SHP77 treated with DMSO at 0.1 percent for 48 hours (cell line): ENCODE measurements around the gene SPATA13.
"Not testable (repeated sequence)": the region's sequence is repeated elsewhere in the genome, so short reads cannot be mapped to it uniquely, and the experiment has no call there.

Experiments
- DNase-seq: peaks from one replicate; lab custom pipeline; 2025; lab: John Stamatoyannopoulos, UW

SPATA13 gene

GRCh38 chr13:24318878-24319277 lies 158.4 kb downstream of the SPATA13 start:
- DNase-seq = not testable (repeated sequence)

- not testable (repeated sequence) for DNase-seq
Observed at GRCh38 chr13:24319641-24320040, 159.1 kb downstream of the SPATA13 start.

- not testable (repeated sequence) for DNase-seq
Observed at GRCh38 chr13:24321416-24321815, 160.9 kb downstream of the SPATA13 start.

- not testable (repeated sequence) for DNase-seq
Observed at GRCh38 chr13:24322470-24322869, 161.9 kb downstream of the SPATA13 start.

- DNase-seq = no peak
Observed at GRCh38 chr13:24323036-24323738, 162.7 kb downstream of the SPATA13 start.

GRCh38 chr13:24323739-24324075 lies 163.2 kb downstream of the SPATA13 start:
- no peak for DNase-seq

- DNase-seq = not testable (repeated sequence)
Observed at GRCh38 chr13:24327598-24327997, 167.1 kb downstream of the SPATA13 start.

GRCh38 chr13:24328145-24328544 lies 167.6 kb downstream of the SPATA13 start:
- no peak for DNase-seq

- no peak for DNase-seq
Observed at GRCh38 chr13:24338721-24339120, 178.2 kb downstream of the SPATA13 start.

- no peak for DNase-seq
Observed at GRCh38 chr13:24339937-24340607, 179.6 kb downstream of the SPATA13 start.

GRCh38 chr13:24340608-24340955 lies 180.1 kb downstream of the SPATA13 start:
- DNase-seq = no peak

GRCh38 chr13:24341439-24341838 lies 180.9 kb downstream of the SPATA13 start:
- no peak for DNase-seq

- DNase-seq = no peak
Observed at GRCh38 chr13:24348385-24348784, 187.9 kb downstream of the SPATA13 start.

- DNase-seq = no peak
Observed at GRCh38 chr13:24348797-24349515, 188.4 kb downstream of the SPATA13 start.

GRCh38 chr13:24349778-24350664 lies 189.5 kb downstream of the SPATA13 start:
- DNase-seq = not testable (repeated sequence)

GRCh38 chr13:24351423-24351822 lies 190.9 kb downstream of the SPATA13 start:
- no peak for DNase-seq

- DNase-seq = no peak
Observed at GRCh38 chr13:24353736-24354135, 193.2 kb downstream of the SPATA13 start.

- DNase-seq = no peak
Observed at GRCh38 chr13:24355103-24355502, 194.6 kb downstream of the SPATA13 start.

GRCh38 chr13:24356270-24356669 lies 195.8 kb downstream of the SPATA13 start:
- DNase-seq = no peak
